Endothelial cell of umbilical vein (primary cell): ENCODE data around the gene CEP63. TPM values are rescaled to one million over a fixed set of nuclear protein-coding genes. Genes with fewer than 3 reads are reported as not detected.

Experiments used
- BruUV-seq: library from RNA; stranded (reverse); fragments of 400-500 nt; replicated peaks from 2 replicates; lab custom pipeline; 2021; lab: Mats Ljungman, UMichigan
- CTCF ChIA-PET: fragments of 300-600, 350-600 bp; sonication (Branson Sonifier 250); formaldehyde crosslinking; loops from one replicate; lab custom pipeline; 2021; ENCODE audit warnings: antibody characterized with exemption, inconsistent platforms; lab: Charles Lee
- POLR2A ChIA-PET: fragments of 300-600, 350-600 bp; sonication (Branson Sonifier 250); formaldehyde crosslinking; loops from one replicate; lab custom pipeline; 2021; ENCODE audit warnings: antibody characterized with exemption, inconsistent platforms; lab: Charles Lee
- DNase-seq: peaks from one replicate; pipeline ENCODE4 v3.0.0-alpha.2; 2011; ENCODE audit warnings: low read depth, low spot score
- FAIRE-seq: peaks from 2 replicates; lab custom pipeline; 2011; peaks lifted over from hg19 to GRCh38; lab: Jason Lieb, UNC
- H2AFZ ChIP-seq: 2 replicates; pipeline ENCODE4 v1.6.0; 2012; ENCODE audit warnings: low read depth, low read length, control low read depth, inconsistent platforms
- H3K27ac ChIP-seq: 2 replicates; pipeline ENCODE4 v1.5.1; 2011; ENCODE audit warnings: low read depth, mild to moderate bottlenecking, control low read depth, low read length, moderate library complexity; ENCODE audit not compliant: insufficient read depth
- H3K27me3 ChIP-seq, 2 experiments: 2 replicates each; pipeline versions ENCODE4 v1.6.0 to v1.6.1; 2011; ENCODE audit warnings: low read length in 2 of 2, mixed read lengths in 1 of 2; ENCODE audit not compliant: control insufficient read depth in 2 of 2, insufficient read depth in 2 of 2
- H3K36me3 ChIP-seq, 2 experiments: 2 replicates in 1 of 2; 3 replicates in 1 of 2; pipeline ENCODE4 v1.5.1; 2011; ENCODE audit warnings: low read length in 2 of 2, mild to moderate bottlenecking in 1 of 2, moderate library complexity in 1 of 2; ENCODE audit not compliant: control insufficient read depth in 2 of 2, insufficient read depth in 2 of 2; ENCODE audit errors: extremely low read depth in 1 of 2
- H3K4me1 ChIP-seq: 3 replicates; pipeline ENCODE4 v1.5.1; 2011; ENCODE audit warnings: mild to moderate bottlenecking, low read length; ENCODE audit not compliant: control insufficient read depth, insufficient read depth; ENCODE audit errors: extremely low read depth
- H3K4me2 ChIP-seq: 2 replicates; pipeline ENCODE4 v1.6.1; 2011; ENCODE audit warnings: low read length, control low read depth, mixed read lengths; ENCODE audit not compliant: insufficient read depth
- H3K4me3 ChIP-seq, 3 experiments: fragments of 200-600 bp in 1 of 3; sonication (generic), shearing (Covaris generic) in 1 of 3; replicated peaks in 1 of 3; 2 replicates each; pipeline ENCODE4 v1.5.1; 2011 to 2016; ENCODE audit warnings: control low read depth in 3 of 3, low read length in 3 of 3, mild to moderate bottlenecking in 2 of 3, inconsistent platforms in 1 of 3, low read depth in 1 of 3, moderate library complexity in 1 of 3; ENCODE audit not compliant: insufficient read depth in 1 of 3
- H3K79me2 ChIP-seq: 2 replicates; pipeline ENCODE4 v1.6.0; 2012; ENCODE audit warnings: low read length, inconsistent platforms; ENCODE audit not compliant: control insufficient read depth, insufficient read depth
- H3K9ac ChIP-seq: replicated peaks from 2 replicates; pipeline ENCODE3; 2011; ENCODE audit warnings: low read length, control low read depth; ENCODE audit not compliant: insufficient read depth; ENCODE audit errors: extremely low read depth
- H3K9me1 ChIP-seq: replicated peaks from 3 replicates; pipeline ENCODE4 v1.6.0; 2011; ENCODE audit warnings: mild to moderate bottlenecking, low read length; ENCODE audit not compliant: control insufficient read depth, insufficient read depth; ENCODE audit errors: extremely low read depth
- H3K9me3 ChIP-seq: replicated peaks from 2 replicates; pipeline ENCODE4 v1.5.1; 2012; ENCODE audit warnings: low read length, inconsistent platforms; ENCODE audit not compliant: control insufficient read depth, insufficient read depth
- H4K20me1 ChIP-seq: replicated peaks from 2 replicates; pipeline ENCODE3; 2011; ENCODE audit warnings: mild to moderate bottlenecking, low read length; ENCODE audit not compliant: control insufficient read depth, insufficient read depth; ENCODE audit errors: extremely low read depth
- EZH2 ChIP-seq: IDR thresholded peaks from 2 replicates; pipeline ENCODE4 v1.6.1; 2012; ENCODE audit warnings: borderline replicate concordance, low read depth, mild to moderate bottlenecking, moderate library complexity, low read length, inconsistent platforms; ENCODE audit not compliant: severe bottlenecking
- FOS ChIP-seq: IDR thresholded peaks from 2 replicates; pipeline ENCODE4 v1.6.1; 2011; ENCODE audit warnings: mild to moderate bottlenecking, low read length, moderate library complexity, borderline replicate concordance; ENCODE audit not compliant: insufficient read depth
- GATA2 ChIP-seq: IDR thresholded peaks from 2 replicates; pipeline ENCODE4 v1.7.0; 2011; ENCODE audit warnings: low read depth, mild to moderate bottlenecking, moderate library complexity, mixed read lengths, low read length; ENCODE audit not compliant: insufficient read length, insufficient read depth
- JUN ChIP-seq: IDR thresholded peaks from 2 replicates; pipeline ENCODE4 v1.6.1; 2011; ENCODE audit warnings: borderline replicate concordance, low read depth; ENCODE audit not compliant: insufficient read length, insufficient read depth
- MAX ChIP-seq: IDR thresholded peaks from 2 replicates; pipeline ENCODE4 v1.6.1; 2011; ENCODE audit not compliant: insufficient read depth, insufficient read length
- MYC ChIP-seq: IDR thresholded peaks from one replicate; pipeline ENCODE4 v1.6.1; 2011; ENCODE audit warnings: mild to moderate bottlenecking, low read depth, low read length
- POLR2A ChIP-seq: IDR thresholded peaks from 2 replicates; pipeline ENCODE4 v1.6.1; 2012; ENCODE audit warnings: low read depth, mild to moderate bottlenecking, control low read depth, low read length
- POLR2AphosphoS5 ChIP-seq: IDR thresholded peaks from 2 replicates; pipeline ENCODE4 v1.6.1; 2012; ENCODE audit warnings: low read depth, mild to moderate bottlenecking, control low read depth, low read length, moderate library complexity; ENCODE audit not compliant: insufficient read depth
- dilution Hi-C: fragments of 300-500 bp; cut with MboI; formaldehyde crosslinking; loops from one replicate; pipeline ENCODE4 v1.15.0; 2019; ENCODE audit warnings: low sequenced_read_pairs; ENCODE audit not compliant: extremely low pct_ligation_motif_present
- intact Hi-C: fragments of 100-400 bp; cut with micrococcal nuclease; formaldehyde crosslinking; loops from one replicate; pipeline ENCODE4 v1.10.0; 2022
- polyA plus RNA-seq, 4 experiments: library from polyadenylated mRNA; depleted of rRNA in 3 of 4; stranded (reverse) in 3 of 4; unstranded in 1 of 4; fragments of >200 nt; gene quantifications; 2 replicates each; pipeline versions ENCODE4 v1.2.1 to v1.2.3, GENCODE V29; 2011 to 2012; ENCODE audit warnings: missing spikeins in 1 of 4
- total RNA-seq: library from RNA; stranded (reverse); gene quantifications from 2 replicates; pipeline ENCODE4 v1.2.3, GENCODE V29; 2021
- TF ChIP-seq, protein P1 (sequence below), 2 donors: IDR thresholded peaks; 1 replicate in 1 of 2; 2 replicates in 1 of 2; pipeline ENCODE4 v1.5.1; 2011; ENCODE audit warnings: low read length in 2 of 2, mild to moderate bottlenecking in 2 of 2, moderate library complexity in 2 of 2, control low read depth in 1 of 2, inconsistent platforms in 1 of 2, low read depth in 1 of 2; ENCODE audit not compliant: insufficient read depth in 1 of 2; ENCODE audit errors: extremely low read depth in 1 of 2

The CEP63 gene
- total and polyA plus RNA-seq, 2 donors (not counting 3 experiments of a cell fraction or from before 2014, with no cell fraction given): 5.7 to 29.4 TPM

DNA sequence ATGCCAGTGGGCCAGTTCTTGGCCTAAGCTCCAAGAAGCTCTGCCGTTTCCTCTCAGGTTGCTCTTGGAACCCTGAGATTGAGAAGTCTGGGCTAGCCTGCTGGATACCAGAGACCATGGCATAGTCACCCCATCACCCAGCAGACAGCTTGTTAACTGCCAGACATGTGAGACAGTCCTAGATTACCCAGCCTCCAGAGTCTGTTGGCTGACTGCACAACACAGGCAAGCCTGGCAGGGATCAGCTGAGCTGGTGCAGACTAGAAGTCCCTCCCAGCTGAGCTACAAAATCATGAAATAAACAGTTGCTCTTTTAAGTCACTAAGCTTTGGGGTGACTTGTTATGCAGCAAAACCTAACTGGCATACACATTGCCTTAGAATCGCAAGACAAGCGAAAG is 5.3 kb upstream of the CEP63 start:
- H3K36me3 ChIP-seq: peaks cover 18 to 28% of the 10 kb centered on the region in 2 experiments
- intact Hi-C loops: loop anchor here (10.0 kb wide), 1 partner anchor 666 kb away; no protein-coding TSS in a partner anchor
- dilution Hi-C loops: no loop called here
- peaks cover 34% of the 10 kb centered on the region for H3K79me2 ChIP-seq
- DNase-seq (no peak), FAIRE-seq (no peak)
- no peak overlapping the region for H3K4me3 ChIP-seq
- H4K20me1 ChIP-seq: no peaks in the 10 kb centered on the region
- no peak overlapping the region for H3K27ac ChIP-seq
- no peak for TF ChIP-seq POLR2AphosphoS5
- TF ChIP-seq, protein P1, sequence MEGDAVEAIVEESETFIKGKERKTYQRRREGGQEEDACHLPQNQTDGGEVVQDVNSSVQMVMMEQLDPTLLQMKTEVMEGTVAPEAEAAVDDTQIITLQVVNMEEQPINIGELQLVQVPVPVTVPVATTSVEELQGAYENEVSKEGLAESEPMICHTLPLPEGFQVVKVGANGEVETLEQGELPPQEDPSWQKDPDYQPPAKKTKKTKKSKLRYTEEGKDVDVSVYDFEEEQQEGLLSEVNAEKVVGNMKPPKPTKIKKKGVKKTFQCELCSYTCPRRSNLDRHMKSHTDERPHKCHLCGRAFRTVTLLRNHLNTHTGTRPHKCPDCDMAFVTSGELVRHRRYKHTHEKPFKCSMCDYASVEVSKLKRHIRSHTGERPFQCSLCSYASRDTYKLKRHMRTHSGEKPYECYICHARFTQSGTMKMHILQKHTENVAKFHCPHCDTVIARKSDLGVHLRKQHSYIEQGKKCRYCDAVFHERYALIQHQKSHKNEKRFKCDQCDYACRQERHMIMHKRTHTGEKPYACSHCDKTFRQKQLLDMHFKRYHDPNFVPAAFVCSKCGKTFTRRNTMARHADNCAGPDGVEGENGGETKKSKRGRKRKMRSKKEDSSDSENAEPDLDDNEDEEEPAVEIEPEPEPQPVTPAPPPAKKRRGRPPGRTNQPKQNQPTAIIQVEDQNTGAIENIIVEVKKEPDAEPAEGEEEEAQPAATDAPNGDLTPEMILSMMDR (IDR thresholded peaks at IDR 0.05; ENCODE audit: extremely low read depth in 1 of 2, insufficient read depth in 1 of 2, low read depth in 1 of 2, low read length in 2 of 2): no peak
- TF ChIP-seq MAX: no peak
- TF ChIP-seq EZH2: no peak
- TF ChIP-seq JUN: no peak
- TF ChIP-seq POLR2A: no peak
- TF ChIP-seq GATA2: no peak
- no peak for TF ChIP-seq MYC
- no peak for TF ChIP-seq FOS
- H3K4me2 ChIP-seq: no peak overlapping the region
- no peaks in the 10 kb centered on the region for H3K27me3 ChIP-seq
- no peaks in the 10 kb centered on the region for H3K9me3 ChIP-seq
- ChIA-PET POLR2A (no interaction called here), CTCF (interaction anchor here (0.7 to 2.3 kb wide), 11 partner anchors 9 to 549 kb away, joined by 3 to 16 read pairs (median 3); partner anchors contain the start of gene AMOTL2)
- peaks cover 35% of the 10 kb centered on the region for H3K4me1 ChIP-seq
- no peak overlapping the region for H3K9ac ChIP-seq
- no TSS peak for BruUV-seq
- H2AFZ ChIP-seq: no peak overlapping the region
- no peaks in the 10 kb centered on the region for H3K9me1 ChIP-seq
